MM.1S (cell line): Measurements from ENCODE around the gene PLD4.
"Not testable (repeated sequence)": the region's sequence is repeated elsewhere in the genome, so short reads cannot be mapped to it uniquely, and the experiment has no call there.

Experiments
- DNase-seq: peaks from one replicate; pipeline ENCODE4 v3.0.0-alpha.2; 2015
- H2AFZ ChIP-seq: fragments of 300-600 bp; sonication (generic); 2 replicates; pipeline ENCODE4 v1.6.0; 2016; ENCODE audit warnings: antibody characterized with exemption, low read length
- H3F3A ChIP-seq: fragments of 300-600 bp; sonication (generic); 2 replicates; pipeline ENCODE4 v1.6.1; 2016; ENCODE audit warnings: mild to moderate bottlenecking, antibody characterized with exemption, low read length, moderate library complexity, mixed read lengths; ENCODE audit not compliant: insufficient read depth
- H3K27ac ChIP-seq: fragments of 300-600 bp; sonication (generic); 2 replicates; pipeline ENCODE4 v1.5.1; 2016; ENCODE audit warnings: mild to moderate bottlenecking, low read length
- H3K27me3 ChIP-seq: fragments of 300-600 bp; sonication (generic); replicated peaks from 2 replicates; pipeline ENCODE4 v1.6.0; 2016; ENCODE audit warnings: low read length; ENCODE audit not compliant: insufficient read depth
- H3K36me3 ChIP-seq: fragments of 300-600 bp; sonication (generic); replicated peaks from 2 replicates; pipeline ENCODE4 v1.6.1; 2016; ENCODE audit warnings: mild to moderate bottlenecking, low read length, mixed read lengths; ENCODE audit not compliant: insufficient read depth
- H3K4me1 ChIP-seq: fragments of 300-600 bp; sonication (generic); 2 replicates; pipeline ENCODE4 v1.6.1; 2016; ENCODE audit warnings: low read length, mixed read lengths
- H3K4me2 ChIP-seq: fragments of 300-600 bp; sonication (generic); 2 replicates; pipeline ENCODE4 v1.6.0; 2016; ENCODE audit warnings: low read depth, low read length
- H3K4me3 ChIP-seq: fragments of 300-600 bp; sonication (generic); 2 replicates; pipeline ENCODE4 v1.5.1; 2016; ENCODE audit warnings: low read length, mixed read lengths
- H3K79me2 ChIP-seq: fragments of 300-600 bp; sonication (generic); 2 replicates; pipeline ENCODE4 v1.6.1; 2016; ENCODE audit warnings: mixed run types, low read length, mixed read lengths
- H3K9ac ChIP-seq: fragments of 300-600 bp; sonication (generic); 2 replicates; pipeline ENCODE4 v1.6.1; 2016; ENCODE audit warnings: low read length, mixed read lengths
- H3K9me2 ChIP-seq: fragments of 300-600 bp; sonication (generic); replicated peaks from 2 replicates; pipeline ENCODE4 v1.6.1; 2016; ENCODE audit warnings: mild to moderate bottlenecking, low read length, mixed read lengths; ENCODE audit not compliant: insufficient read depth
- H3K9me3 ChIP-seq: fragments of 300-600 bp; sonication (generic); replicated peaks from 2 replicates; pipeline ENCODE4 v1.6.1; 2016; ENCODE audit warnings: mild to moderate bottlenecking, low read length, mixed read lengths; ENCODE audit not compliant: insufficient read depth
- H4K20me1 ChIP-seq: fragments of 300-600 bp; sonication (generic); 2 replicates; pipeline ENCODE4 v1.6.1; 2016; ENCODE audit warnings: mild to moderate bottlenecking, low read length, moderate library complexity, mixed read lengths; ENCODE audit not compliant: insufficient read depth
- EZH2 ChIP-seq: fragments of 300-600 bp; sonication (generic); optimal IDR thresholded peaks from 2 replicates; pipeline ENCODE3; 2017; ENCODE audit warnings: low read depth, mild to moderate bottlenecking, antibody characterized with exemption, low read length, mixed read lengths
- EZH2phosphoT487 ChIP-seq: fragments of 300-600 bp; sonication (generic); IDR thresholded peaks from 2 replicates; pipeline ENCODE4 v1.6.1; 2018; ENCODE audit warnings: antibody characterized with exemption, low read length
- TF ChIP-seq, protein P1 (sequence below): fragments of 300-600 bp; sonication (generic); IDR thresholded peaks from 2 replicates; pipeline ENCODE4 v1.5.1; 2016; ENCODE audit warnings: antibody characterized with exemption, low read length, mixed read lengths

The PLD4 gene

DNA sequence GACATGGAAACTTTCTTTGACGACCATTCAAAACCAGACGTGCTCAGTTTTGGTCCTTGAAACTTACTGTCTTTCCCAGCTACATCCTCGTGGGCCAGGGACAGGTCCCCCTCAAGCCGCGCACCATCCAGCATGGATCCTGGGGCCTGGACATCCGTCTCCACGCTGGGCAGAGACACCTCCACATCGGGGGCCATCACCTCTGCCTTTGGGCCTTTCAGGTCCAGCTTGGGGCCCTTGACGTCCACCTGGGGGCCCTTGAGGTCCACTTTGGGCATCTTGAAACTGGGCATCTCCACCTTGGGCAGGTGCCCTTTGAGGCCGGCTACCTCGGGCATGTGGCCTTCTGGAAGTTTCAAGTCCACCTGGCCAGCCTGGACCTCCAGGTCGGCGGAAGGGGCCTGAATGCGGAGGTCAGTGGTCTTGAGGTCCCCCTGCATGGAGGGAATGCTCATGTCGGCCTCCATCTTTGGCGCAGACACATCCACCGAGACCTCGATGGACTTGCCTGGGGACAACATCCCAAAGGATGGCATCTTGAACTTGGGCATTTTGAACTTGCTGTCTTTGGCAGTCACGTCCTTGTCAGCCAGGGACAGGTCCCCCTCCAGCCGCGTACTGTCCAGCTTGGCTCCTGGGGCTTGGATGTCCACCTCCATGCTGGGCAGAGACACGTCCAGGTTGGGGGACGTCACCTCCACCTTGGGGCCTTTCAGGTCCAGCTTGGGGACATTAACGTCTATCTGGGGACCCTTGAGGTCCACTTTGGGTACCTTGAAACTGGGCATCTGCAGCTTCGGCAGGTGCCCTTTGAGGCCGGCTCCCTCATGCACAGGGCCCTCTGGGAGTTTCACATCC, 17.1 kb downstream of the PLD4 start:
- Histone ChIP-seq H3K9me2 (no peaks in the 10 kb centered on the region), H3K9me3 (no peaks in the 10 kb centered on the region), H4K20me1 (no peaks in the 10 kb centered on the region), H3K4me2 (no peak overlapping the region), H3K36me3 (no peaks in the 10 kb centered on the region), H3K27ac (no peak overlapping the region), H3K4me1 (no peaks in the 10 kb centered on the region), H2AFZ (no peak overlapping the region), H3K79me2 (no peaks in the 10 kb centered on the region), H3F3A (no peaks in the 10 kb centered on the region), H3K9ac (no peak overlapping the region), H3K4me3 (no peak overlapping the region), H3K27me3 (peaks cover 39% of the 10 kb centered on the region)
- no peak for DNase-seq
- TF ChIP-seq EZH2 (no peak), EZH2phosphoT487 (no peak)
- TF ChIP-seq, protein P1, sequence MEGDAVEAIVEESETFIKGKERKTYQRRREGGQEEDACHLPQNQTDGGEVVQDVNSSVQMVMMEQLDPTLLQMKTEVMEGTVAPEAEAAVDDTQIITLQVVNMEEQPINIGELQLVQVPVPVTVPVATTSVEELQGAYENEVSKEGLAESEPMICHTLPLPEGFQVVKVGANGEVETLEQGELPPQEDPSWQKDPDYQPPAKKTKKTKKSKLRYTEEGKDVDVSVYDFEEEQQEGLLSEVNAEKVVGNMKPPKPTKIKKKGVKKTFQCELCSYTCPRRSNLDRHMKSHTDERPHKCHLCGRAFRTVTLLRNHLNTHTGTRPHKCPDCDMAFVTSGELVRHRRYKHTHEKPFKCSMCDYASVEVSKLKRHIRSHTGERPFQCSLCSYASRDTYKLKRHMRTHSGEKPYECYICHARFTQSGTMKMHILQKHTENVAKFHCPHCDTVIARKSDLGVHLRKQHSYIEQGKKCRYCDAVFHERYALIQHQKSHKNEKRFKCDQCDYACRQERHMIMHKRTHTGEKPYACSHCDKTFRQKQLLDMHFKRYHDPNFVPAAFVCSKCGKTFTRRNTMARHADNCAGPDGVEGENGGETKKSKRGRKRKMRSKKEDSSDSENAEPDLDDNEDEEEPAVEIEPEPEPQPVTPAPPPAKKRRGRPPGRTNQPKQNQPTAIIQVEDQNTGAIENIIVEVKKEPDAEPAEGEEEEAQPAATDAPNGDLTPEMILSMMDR = no peak

DNA sequence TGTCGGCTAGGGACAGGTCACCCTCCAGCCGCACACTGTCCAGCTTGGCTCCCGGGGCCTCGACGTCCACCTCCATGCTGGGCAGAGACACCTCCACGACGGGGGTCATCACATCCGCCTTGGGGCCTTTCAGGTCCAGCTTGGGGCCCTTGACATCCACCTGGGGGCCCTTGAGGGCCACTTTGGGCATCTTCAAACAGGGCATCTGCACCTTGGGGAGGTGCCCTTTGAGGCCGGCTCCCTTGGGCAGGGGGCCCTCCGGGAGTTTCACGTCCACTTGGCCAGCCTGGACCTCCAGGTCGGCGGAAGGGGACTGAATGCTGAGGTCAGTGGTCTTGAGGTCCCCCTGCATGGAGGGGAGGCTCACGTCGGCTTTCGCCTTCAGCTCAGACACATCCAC, 17.9 kb downstream of the PLD4 start:
- H2AFZ ChIP-seq = no peak overlapping the region
- TF ChIP-seq EZH2phosphoT487 (no peak), EZH2 (no peak)
- no peaks in the 10 kb centered on the region for H3K9me3 ChIP-seq
- peaks cover 31% of the 10 kb centered on the region for H3K27me3 ChIP-seq
- no peaks in the 10 kb centered on the region for H4K20me1 ChIP-seq
- no peaks in the 10 kb centered on the region for H3K36me3 ChIP-seq
- no peak overlapping the region for H3K27ac ChIP-seq
- H3K79me2 ChIP-seq = no peaks in the 10 kb centered on the region
- H3K9ac ChIP-seq = no peak overlapping the region
- H3K4me2 ChIP-seq = no peak overlapping the region
- no peak for DNase-seq
- H3K9me2 ChIP-seq = no peaks in the 10 kb centered on the region
- H3F3A ChIP-seq = no peaks in the 10 kb centered on the region
- H3K4me1 ChIP-seq = no peaks in the 10 kb centered on the region
- H3K4me3 ChIP-seq = no peak overlapping the region

- H3K36me3 ChIP-seq, H2AFZ ChIP-seq, H3K9me2 ChIP-seq, H3K4me2 ChIP-seq, H3K79me2 ChIP-seq, H3K4me3 ChIP-seq, H3K9me3 ChIP-seq, H4K20me1 ChIP-seq, H3F3A ChIP-seq, DNase-seq, H3K4me1 ChIP-seq, H3K27ac ChIP-seq, H3K9ac ChIP-seq: not testable (repeated sequence)
- peaks cover 23% of the 10 kb centered on the region for H3K27me3 ChIP-seq
These were observed 18.7 kb downstream of the PLD4 start for GRCh38 chr14:104943216-104944015.

GRCh38 chr14:104944016-104944308, 19.3 kb downstream of the PLD4 start:
- not testable (repeated sequence) for H4K20me1 ChIP-seq, H3K79me2 ChIP-seq, H3F3A ChIP-seq, H3K4me1 ChIP-seq, H2AFZ ChIP-seq, H3K9ac ChIP-seq, H3K9me3 ChIP-seq, H3K27ac ChIP-seq, DNase-seq, H3K4me2 ChIP-seq, H3K36me3 ChIP-seq, H3K4me3 ChIP-seq, H3K9me2 ChIP-seq
- H3K27me3 ChIP-seq = peaks cover 18% of the 10 kb centered on the region

GRCh38 chr14:104944436-104945205, 19.9 kb downstream of the PLD4 start:
- H3K4me1 ChIP-seq, H3K36me3 ChIP-seq, H3K27ac ChIP-seq, H4K20me1 ChIP-seq, H3F3A ChIP-seq, H3K79me2 ChIP-seq, H3K9me3 ChIP-seq, H3K9me2 ChIP-seq, DNase-seq, H2AFZ ChIP-seq, H3K9ac ChIP-seq, H3K4me3 ChIP-seq, H3K4me2 ChIP-seq: not testable (repeated sequence)
- peaks cover 11% of the 10 kb centered on the region for H3K27me3 ChIP-seq

- H3K4me3 ChIP-seq, H3F3A ChIP-seq, H3K36me3 ChIP-seq, H4K20me1 ChIP-seq, DNase-seq, H3K79me2 ChIP-seq, H3K4me2 ChIP-seq, H3K4me1 ChIP-seq, H3K27ac ChIP-seq, H3K9ac ChIP-seq, H3K27me3 ChIP-seq, H2AFZ ChIP-seq, H3K9me3 ChIP-seq, H3K9me2 ChIP-seq: not testable (repeated sequence)
These were observed 20.6 kb downstream of the PLD4 start for GRCh38 chr14:104945266-104945665.
